Ovary (tissue), 3 donors: ENCODE measurements around the gene MAGT1.

ENCODE experiments used
- CTCF ChIP-seq, 3 donors: fragments of 450-650 bp in 2 of 3; fragments of 200-600 bp in 1 of 3; IDR thresholded peaks; one replicate each; pipeline versions ENCODE4 v1.5.1 to v1.8.0; 2016 to 2022; ENCODE audit warnings: antibody characterized with exemption in 3 of 3, mild to moderate bottlenecking in 1 of 3
- EP300 ChIP-seq: sonication (generic); formaldehyde crosslinking; IDR thresholded peaks from one replicate; pipeline ENCODE4 v1.6.1; 2017; ENCODE audit warnings: antibody characterized with exemption
- donor health status: DM: no; HTN: no; CAD: no.

DNA sequence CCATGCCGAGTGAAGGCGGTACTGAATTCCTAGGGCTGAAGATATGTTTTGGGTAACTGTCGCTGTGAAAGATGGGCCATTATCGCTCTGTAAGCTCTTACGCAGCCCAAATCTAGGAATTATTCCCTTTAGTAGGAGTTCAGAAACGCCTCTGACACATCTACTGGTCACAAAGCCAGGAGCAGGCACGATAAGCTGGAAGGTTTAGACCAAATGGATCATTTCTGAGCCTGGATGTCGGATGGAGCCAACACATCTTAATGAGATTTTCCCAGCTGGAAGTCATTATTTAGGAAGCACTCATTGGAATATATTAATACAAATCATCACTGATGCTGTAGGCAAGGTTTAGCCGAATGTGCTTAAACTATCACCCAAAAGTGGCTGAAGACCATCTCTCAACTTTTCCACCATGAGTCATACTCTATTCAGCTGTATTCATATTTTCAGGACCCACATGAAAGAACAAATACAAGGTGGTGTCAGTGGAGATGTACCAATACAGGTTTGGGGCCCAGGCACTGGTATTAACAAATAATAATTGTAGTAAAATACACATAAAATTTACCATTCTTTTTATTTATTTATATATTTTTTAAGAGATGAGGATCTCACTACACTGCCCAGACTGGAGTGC, 75.0 kb downstream of the MAGT1 start:
- TF ChIP-seq CTCF (IDR thresholded peaks at IDR 0.05) (no peak), EP300 (no peak)
